ENCODE results near the gene PTPA. TPM values are rescaled to one million over a fixed set of nuclear protein-coding genes. Genes with fewer than 3 reads are reported as not detected.
"Not testable (repeated sequence)": the region's sequence is repeated elsewhere in the genome, so short reads cannot be mapped to it uniquely, and the experiment has no call there.

PTPA gene
- total RNA-seq, 6 donors from 2014 or later = 48.2 to 130 (median 67.2) TPM

DNA sequence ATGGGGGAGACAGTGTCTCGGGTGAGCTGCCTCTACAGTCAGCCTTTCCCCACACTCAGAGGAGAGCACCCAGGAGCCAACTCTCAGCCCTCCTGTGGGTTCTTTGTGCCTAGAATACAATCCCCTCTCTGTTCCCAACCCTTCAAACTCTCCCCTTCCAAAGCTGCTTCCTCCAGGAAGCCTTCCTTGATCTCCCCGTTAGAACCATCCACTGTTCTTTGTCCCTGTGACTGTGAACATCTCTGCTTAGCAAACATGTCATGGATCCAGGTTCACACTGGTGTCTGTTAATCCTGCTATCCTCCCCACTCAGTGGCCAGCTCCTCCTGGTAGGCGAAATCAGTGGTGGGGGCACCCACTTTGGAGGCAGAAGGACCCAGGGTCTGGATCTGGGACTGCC lies 83.0 kb downstream of the PTPA start:
- Histone ChIP-seq H3K27me3 (no peaks in the 10 kb centered on the region), H3K4me1 (peaks cover 0 to 9% (median 4%) of the 10 kb centered on the region in 4 donors), H3K27ac (no peak overlapping the region), H3K4me3 (no peak overlapping the region), H3K36me3 (no peaks in the 10 kb centered on the region), H3K9me3 (no peaks in the 10 kb centered on the region)
- TF ChIP-seq POLR2AphosphoS5 (IDR thresholded peaks at IDR 0.05) (no peak), POLR2A (IDR thresholded peaks at IDR 0.05) (no peak), EP300 (IDR thresholded peaks at IDR 0.05) (no peak)
- TF ChIP-seq, protein P1, sequence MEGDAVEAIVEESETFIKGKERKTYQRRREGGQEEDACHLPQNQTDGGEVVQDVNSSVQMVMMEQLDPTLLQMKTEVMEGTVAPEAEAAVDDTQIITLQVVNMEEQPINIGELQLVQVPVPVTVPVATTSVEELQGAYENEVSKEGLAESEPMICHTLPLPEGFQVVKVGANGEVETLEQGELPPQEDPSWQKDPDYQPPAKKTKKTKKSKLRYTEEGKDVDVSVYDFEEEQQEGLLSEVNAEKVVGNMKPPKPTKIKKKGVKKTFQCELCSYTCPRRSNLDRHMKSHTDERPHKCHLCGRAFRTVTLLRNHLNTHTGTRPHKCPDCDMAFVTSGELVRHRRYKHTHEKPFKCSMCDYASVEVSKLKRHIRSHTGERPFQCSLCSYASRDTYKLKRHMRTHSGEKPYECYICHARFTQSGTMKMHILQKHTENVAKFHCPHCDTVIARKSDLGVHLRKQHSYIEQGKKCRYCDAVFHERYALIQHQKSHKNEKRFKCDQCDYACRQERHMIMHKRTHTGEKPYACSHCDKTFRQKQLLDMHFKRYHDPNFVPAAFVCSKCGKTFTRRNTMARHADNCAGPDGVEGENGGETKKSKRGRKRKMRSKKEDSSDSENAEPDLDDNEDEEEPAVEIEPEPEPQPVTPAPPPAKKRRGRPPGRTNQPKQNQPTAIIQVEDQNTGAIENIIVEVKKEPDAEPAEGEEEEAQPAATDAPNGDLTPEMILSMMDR (IDR thresholded peaks at IDR 0.05) = no peak
- no peak for DNase-seq
- WGBS, 2 donors = 55 to 80% methylated on average over 3 of the region's 3 CpGs
- no peak for ATAC-seq (ENCODE audit: low FRiP score in 2 of 2)

DNA sequence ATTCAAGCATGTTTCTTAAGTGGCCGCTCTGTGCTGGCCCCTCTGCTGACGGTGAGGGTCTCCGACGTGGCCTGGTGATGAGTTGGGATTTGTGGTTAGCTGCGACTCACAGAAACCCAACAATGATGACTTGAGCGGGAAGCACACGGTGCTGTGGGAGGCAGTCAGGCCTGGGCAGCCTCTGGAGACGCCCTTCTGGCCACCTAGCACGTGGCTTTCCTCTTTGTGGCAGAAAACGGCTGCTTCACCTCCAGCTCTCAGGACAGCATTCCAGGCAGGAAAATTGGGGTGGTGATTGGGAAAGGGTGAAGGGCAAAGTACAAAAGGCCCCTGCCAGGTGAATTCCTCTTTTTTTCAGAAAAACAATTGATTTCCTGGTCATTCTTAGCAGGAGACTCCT lies 84.4 kb downstream of the PTPA start:
- no peak for DNase-seq
- 89 to 100% methylated on average over 2 to 10 of the region's 10 CpGs for WGBS, 2 donors

DNA sequence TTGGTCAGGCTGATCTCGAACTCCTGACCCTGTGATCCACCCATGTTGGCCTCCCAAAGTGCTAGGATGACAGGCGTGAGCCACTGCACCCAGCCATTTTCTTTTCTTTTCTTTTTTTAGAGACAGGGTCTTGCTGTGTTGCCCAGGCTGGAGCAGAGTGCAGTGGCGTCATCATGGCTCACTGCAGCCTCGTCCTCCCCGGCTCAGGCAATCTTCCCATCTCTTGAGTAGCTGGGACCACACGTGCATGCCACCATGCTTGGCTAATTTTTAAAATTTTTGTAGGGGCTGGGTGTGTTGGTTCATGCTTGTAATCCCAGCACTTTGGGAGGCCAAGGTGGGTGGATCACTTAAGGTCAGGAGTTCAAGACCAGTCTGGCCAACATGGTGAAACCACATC lies 85.8 kb downstream of the PTPA start:
- not testable (repeated sequence) for H3K36me3 ChIP-seq; ATAC-seq (ENCODE audit: low FRiP score in 2 of 2); H3K27me3 ChIP-seq; H3K27ac ChIP-seq; H3K4me1 ChIP-seq; H3K9me3 ChIP-seq; H3K4me3 ChIP-seq; DNase-seq
- 90 to 94% methylated on average over 6 of the region's 6 CpGs for WGBS, 2 donors

More for the DNA sequence above, 84.4 kb downstream of the PTPA start:
- Histone ChIP-seq H3K9me3 (no peaks in the 10 kb centered on the region), H3K27ac (no peak overlapping the region), H3K4me1 (peaks cover 0 to 9% (median 4%) of the 10 kb centered on the region in 4 donors), H3K4me3 (no peak overlapping the region), H3K36me3 (no peaks in the 10 kb centered on the region), H3K27me3 (no peaks in the 10 kb centered on the region)
- ATAC-seq (ENCODE audit: low FRiP score in 2 of 2) = no peak
- TF ChIP-seq, protein P1 (IDR thresholded peaks at IDR 0.05) = no peak
- TF ChIP-seq POLR2A (IDR thresholded peaks at IDR 0.05) (no peak), POLR2AphosphoS5 (IDR thresholded peaks at IDR 0.05) (no peak), EP300 (IDR thresholded peaks at IDR 0.05) (no peak)

DNA sequence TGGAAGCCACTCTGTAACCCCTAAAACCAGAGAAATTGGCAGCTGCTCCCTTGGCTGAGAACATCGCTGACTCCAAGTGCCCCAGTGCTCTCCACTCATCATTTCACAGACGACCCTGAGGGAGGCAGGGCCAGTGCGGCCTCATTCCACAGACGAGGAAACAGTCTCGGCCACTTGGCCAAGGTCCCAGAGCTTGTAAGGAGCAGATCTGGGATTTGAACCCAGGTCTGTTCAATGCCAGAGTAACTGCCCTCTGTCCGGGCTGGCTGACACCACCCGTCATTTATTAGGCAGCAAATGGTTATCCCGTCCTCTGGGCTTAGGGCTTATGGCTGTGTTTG lies 86.7 kb downstream of the PTPA start:
- no peak for TF ChIP-seq POLR2AphosphoS5 (IDR thresholded peaks at IDR 0.05)
- TF ChIP-seq POLR2A (IDR thresholded peaks at IDR 0.05) = no peak
- TF ChIP-seq, protein P1 (IDR thresholded peaks at IDR 0.05) = no peak
- TF ChIP-seq EP300 (IDR thresholded peaks at IDR 0.05) = no peak
- Histone ChIP-seq H3K27ac (peak overlapping the region in 2 of 4 donors; percentile 9 to 71), H3K9me3 (no peaks in the 10 kb centered on the region), H3K36me3 (no peaks in the 10 kb centered on the region), H3K4me3 (no peak overlapping the region), H3K27me3 (no peaks in the 10 kb centered on the region), H3K4me1 (peaks cover 0 to 14% (median 4%) of the 10 kb centered on the region in 4 donors)
- ATAC-seq (ENCODE audit: low FRiP score in 2 of 2) = peak in 1 of 2 donors; percentile 26
- no peak for DNase-seq
- WGBS, 2 donors = 35 to 65% methylated on average over 3 to 8 of the region's 8 CpGs

Other genes with a start within 250 kb of the PTPA start
- gene KYAT1, start 229.5 kb upstream of the PTPA start, total RNA-seq = 10 to 100 TPM in 1 of 6 donors, 1 to 10 TPM in 5; 3.9 to 10.5 (median 5.4) TPM
- gene LRRC8A, start 229.3 kb upstream of the PTPA start, total RNA-seq = 100 to 1,000 TPM in 2 of 6 donors, 10 to 100 TPM in 4; 49.0 to 132 (median 67.0) TPM
- 100 to 1,000 TPM in 1 of 6 donors, 10 to 100 TPM in 5; 27.6 to 286 (median 57.7) TPM for gene PHYHD1, start 190.4 kb upstream of the PTPA start, total RNA-seq
- gene DOLK, start 163.8 kb upstream of the PTPA start, total RNA-seq = 10 to 100 TPM in 5 of 6 donors, 1 to 10 TPM in 1; 5.7 to 24.5 (median 12.3) TPM
- gene NUP188, start 163.7 kb upstream of the PTPA start, total RNA-seq = 100 to 1,000 TPM in 1 of 6 donors, 10 to 100 TPM in 5; 30.4 to 225 (median 50.1) TPM
- 100 to 1,000 TPM in 2 of 6 donors, 10 to 100 TPM in 4; 69.6 to 202 (median 94.1) TPM for gene SH3GLB2, start 83.1 kb upstream of the PTPA start, total RNA-seq
- 10 to 100 TPM; 18.6 to 95.3 (median 28.6) TPM for gene MIGA2, start 74.8 kb upstream of the PTPA start, total RNA-seq
- 10 to 100 TPM in 2 of 6 donors, 1 to 10 TPM in 4; 3.9 to 14.8 (median 8.2) TPM for gene DOLPP1, start 30.3 kb upstream of the PTPA start, total RNA-seq
- 10 to 100 TPM; 18.5 to 34.3 (median 26.0) TPM for gene CRAT, start 622 bp upstream of the PTPA start, total RNA-seq
- 10 to 100 TPM in 3 of 6 donors, 1 to 10 TPM in 3; 3.7 to 17.0 (median 10.3) TPM for gene IER5L, start 66.8 kb downstream of the PTPA start, total RNA-seq